HL-60 (cell line): ENCODE data around the gene EZH1.
A peak's percentile ranks its signal among the peaks of the same experiment; 100 is the strongest.

ENCODE experiments used
- DNase-seq, 2 experiments: peaks; one replicate each; pipeline ENCODE4 v3.0.0-alpha.2; 2010 to 2020; ENCODE audit warnings: low read depth in 1 of 2, low spot score in 1 of 2
- H3K27ac ChIP-seq: fragments of 250-450 bp; sonication (Bioruptor Pico); replicated peaks from 2 replicates; pipeline ENCODE4 v1.5.1; 2020; ENCODE audit warnings: mild to moderate bottlenecking, moderate library complexity
- H3K27me3 ChIP-seq: fragments of 250-450 bp; sonication (Bioruptor Pico); 2 replicates; pipeline ENCODE4 v1.5.1; 2021; ENCODE audit warnings: mild to moderate bottlenecking, moderate library complexity; ENCODE audit not compliant: insufficient read depth, poor library complexity, severe bottlenecking
- H3K4me3 ChIP-seq: replicated peaks from 2 replicates; pipeline ENCODE4 v1.5.1; 2011; ENCODE audit warnings: mild to moderate bottlenecking, control low read depth, low read length; ENCODE audit not compliant: insufficient read depth
- GABPA ChIP-seq: IDR thresholded peaks from 2 replicates; pipeline ENCODE4 v1.6.1; 2012; ENCODE audit warnings: low read depth
- POLR2AphosphoS5 ChIP-seq: IDR thresholded peaks from 2 replicates; pipeline ENCODE4 v1.6.1; 2012; ENCODE audit warnings: low read depth
- SPI1 ChIP-seq: IDR thresholded peaks from 2 replicates; pipeline ENCODE4 v1.6.1; 2012; ENCODE audit warnings: low read depth, mild to moderate bottlenecking, borderline replicate concordance
- TF ChIP-seq, protein P1 (sequence below): IDR thresholded peaks from 2 replicates; pipeline ENCODE4 v1.6.1; 2012; ENCODE audit warnings: low read depth; ENCODE audit not compliant: insufficient replicate concordance
- TF ChIP-seq, protein P2 (sequence below): IDR thresholded peaks from one replicate; pipeline ENCODE4 v1.5.1; 2011; ENCODE audit warnings: low read length, control low read depth, inconsistent platforms; ENCODE audit not compliant: insufficient read depth

The EZH1 gene

DNA sequence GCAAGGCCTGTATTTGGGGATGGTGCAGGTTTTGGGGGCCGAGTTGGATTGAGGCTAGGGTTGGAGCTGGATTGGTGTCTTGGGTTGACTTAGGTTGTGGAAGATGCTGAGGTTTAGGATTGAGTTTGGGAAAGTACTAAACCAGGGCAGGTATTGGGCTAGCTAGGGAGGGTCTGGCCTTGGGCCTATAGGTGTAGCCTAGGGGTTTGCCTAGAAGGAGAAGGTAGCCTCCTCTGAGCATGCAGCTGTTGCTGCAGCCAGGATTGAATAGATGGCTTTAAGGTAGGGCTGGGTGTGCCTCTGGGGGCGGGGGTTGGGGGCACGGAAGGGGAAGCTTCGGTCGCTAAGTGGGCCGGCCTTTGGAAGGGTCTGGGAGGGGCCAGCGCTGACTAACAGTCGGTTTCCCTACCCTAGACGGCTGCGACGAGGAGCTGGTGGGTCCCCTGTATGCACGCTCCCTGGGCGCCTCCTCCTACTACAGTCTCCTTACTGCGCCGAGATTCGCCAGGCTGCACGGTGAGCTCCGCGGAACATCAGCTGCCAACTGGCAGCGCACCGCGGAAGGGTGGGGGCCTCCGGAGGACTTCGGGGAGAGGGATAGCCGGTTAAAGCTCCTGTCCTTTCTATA lies 61.3 kb downstream of the EZH1 start:
- peaks cover 23% of the 10 kb centered on the region for H3K27me3 ChIP-seq
- H3K27ac ChIP-seq, result no peak overlapping the region
- DNase-seq, result no peak
- no peak overlapping the region for H3K4me3 ChIP-seq
- TF ChIP-seq, protein P1, sequence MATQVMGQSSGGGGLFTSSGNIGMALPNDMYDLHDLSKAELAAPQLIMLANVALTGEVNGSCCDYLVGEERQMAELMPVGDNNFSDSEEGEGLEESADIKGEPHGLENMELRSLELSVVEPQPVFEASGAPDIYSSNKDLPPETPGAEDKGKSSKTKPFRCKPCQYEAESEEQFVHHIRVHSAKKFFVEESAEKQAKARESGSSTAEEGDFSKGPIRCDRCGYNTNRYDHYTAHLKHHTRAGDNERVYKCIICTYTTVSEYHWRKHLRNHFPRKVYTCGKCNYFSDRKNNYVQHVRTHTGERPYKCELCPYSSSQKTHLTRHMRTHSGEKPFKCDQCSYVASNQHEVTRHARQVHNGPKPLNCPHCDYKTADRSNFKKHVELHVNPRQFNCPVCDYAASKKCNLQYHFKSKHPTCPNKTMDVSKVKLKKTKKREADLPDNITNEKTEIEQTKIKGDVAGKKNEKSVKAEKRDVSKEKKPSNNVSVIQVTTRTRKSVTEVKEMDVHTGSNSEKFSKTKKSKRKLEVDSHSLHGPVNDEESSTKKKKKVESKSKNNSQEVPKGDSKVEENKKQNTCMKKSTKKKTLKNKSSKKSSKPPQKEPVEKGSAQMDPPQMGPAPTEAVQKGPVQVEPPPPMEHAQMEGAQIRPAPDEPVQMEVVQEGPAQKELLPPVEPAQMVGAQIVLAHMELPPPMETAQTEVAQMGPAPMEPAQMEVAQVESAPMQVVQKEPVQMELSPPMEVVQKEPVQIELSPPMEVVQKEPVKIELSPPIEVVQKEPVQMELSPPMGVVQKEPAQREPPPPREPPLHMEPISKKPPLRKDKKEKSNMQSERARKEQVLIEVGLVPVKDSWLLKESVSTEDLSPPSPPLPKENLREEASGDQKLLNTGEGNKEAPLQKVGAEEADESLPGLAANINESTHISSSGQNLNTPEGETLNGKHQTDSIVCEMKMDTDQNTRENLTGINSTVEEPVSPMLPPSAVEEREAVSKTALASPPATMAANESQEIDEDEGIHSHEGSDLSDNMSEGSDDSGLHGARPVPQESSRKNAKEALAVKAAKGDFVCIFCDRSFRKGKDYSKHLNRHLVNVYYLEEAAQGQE, result no peak
- TF ChIP-seq, protein P2, sequence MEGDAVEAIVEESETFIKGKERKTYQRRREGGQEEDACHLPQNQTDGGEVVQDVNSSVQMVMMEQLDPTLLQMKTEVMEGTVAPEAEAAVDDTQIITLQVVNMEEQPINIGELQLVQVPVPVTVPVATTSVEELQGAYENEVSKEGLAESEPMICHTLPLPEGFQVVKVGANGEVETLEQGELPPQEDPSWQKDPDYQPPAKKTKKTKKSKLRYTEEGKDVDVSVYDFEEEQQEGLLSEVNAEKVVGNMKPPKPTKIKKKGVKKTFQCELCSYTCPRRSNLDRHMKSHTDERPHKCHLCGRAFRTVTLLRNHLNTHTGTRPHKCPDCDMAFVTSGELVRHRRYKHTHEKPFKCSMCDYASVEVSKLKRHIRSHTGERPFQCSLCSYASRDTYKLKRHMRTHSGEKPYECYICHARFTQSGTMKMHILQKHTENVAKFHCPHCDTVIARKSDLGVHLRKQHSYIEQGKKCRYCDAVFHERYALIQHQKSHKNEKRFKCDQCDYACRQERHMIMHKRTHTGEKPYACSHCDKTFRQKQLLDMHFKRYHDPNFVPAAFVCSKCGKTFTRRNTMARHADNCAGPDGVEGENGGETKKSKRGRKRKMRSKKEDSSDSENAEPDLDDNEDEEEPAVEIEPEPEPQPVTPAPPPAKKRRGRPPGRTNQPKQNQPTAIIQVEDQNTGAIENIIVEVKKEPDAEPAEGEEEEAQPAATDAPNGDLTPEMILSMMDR, result no peak
- TF ChIP-seq POLR2AphosphoS5 (no peak), GABPA (no peak), SPI1 (no peak)

DNA sequence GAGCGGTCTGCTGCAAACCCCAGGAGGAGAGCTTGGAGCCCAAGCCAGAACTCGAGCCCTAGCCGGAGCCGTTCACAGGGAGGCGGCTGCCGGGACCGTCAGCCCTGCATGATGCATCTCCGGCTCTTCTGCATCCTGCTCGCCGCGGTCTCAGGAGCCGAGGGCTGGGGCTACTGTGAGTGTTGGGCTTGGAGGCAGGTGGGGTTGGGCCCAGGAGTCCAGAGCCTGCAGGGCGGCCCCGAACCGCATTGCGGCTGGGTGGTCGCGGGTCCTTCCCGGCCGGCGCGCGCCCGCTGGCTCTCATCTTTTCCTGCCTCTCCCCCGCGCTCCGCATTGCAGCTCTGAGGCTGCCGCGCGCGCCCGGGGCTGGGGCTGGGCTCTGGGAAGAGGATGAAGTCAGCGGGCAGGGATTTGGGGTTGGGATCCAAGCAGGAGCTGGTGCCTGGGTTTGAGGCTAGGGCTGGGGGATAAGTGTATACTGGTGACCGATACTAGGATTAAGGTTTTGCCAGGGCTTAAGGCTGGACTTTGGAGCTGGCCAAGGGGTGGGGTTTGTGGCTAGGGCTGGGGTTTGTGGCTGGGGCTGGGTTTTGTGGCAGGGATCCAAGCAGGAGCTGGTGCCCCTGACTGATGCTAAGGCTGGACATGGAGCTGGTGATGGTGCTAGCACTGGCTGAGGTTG lies 62.0 kb downstream of the EZH1 start:
- peak in 1 of 2 experiments; percentile 25 for DNase-seq
- Histone ChIP-seq H3K27me3 (peaks cover 23% of the 10 kb centered on the region), H3K4me3 (peak overlapping the region; percentile 6; the same call in 1 of the 2 replicates), H3K27ac (no peak overlapping the region)
- TF ChIP-seq, protein P1, result no peak
- TF ChIP-seq POLR2AphosphoS5, result no peak
- TF ChIP-seq, protein P2, result no peak
- TF ChIP-seq SPI1, result no peak
- no peak for TF ChIP-seq GABPA

DNA sequence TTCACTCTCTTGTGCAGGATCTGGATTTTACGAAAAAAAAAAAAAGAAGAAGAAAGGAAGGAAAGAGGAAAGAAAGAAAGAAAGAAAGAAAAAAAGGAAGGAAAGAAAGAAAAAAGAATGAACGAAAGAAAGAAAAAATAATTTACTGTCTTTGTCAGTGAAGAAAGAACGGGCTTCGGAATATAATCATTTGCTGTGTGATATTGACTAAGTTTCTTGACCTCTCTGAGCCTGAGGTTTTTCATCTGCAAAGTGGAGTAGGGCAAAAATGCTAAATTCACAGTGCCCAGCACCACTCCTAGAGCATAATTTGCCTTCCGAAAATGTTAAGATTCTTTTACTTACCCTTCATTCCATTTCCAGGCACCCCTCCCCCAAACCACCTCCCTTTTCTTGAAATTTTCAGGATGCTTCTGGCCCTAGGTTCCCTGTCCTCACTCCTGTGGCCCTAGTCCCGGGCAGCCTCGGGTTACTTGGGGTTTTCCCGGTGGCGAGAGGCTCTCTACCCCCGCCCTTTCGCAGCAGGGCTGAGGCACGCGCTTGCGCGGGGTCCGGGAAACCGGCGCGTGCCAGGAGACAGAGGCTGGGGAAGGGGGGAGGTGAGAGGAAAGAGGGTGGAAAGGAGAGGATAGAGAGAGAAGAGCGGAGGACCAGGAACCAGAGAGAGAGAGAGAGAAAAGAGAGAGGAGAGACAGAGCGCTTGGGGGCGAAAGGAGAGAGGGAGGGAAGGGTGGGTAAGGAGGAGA lies 62.7 kb downstream of the EZH1 start, which contains the start of gene CNTNAP1:
CNTNAP1 (plus strand) TSS at position 556 of the 746 bp plus-strand sequence. CDS start 299 bp downstream, outside the sequence.
- no peak for DNase-seq
- Histone ChIP-seq H3K4me3 (peak within 1 kb of the TSS; percentile 6; the same call in 1 of the 2 replicates), H3K27ac (no peak within 1 kb of the TSS), H3K27me3 (peaks cover 23% of the 10 kb centered on the region)
- TF ChIP-seq, protein P1, result no peak
- no peak for TF ChIP-seq POLR2AphosphoS5
- TF ChIP-seq, protein P2, result no peak
- no peak for TF ChIP-seq GABPA
- TF ChIP-seq SPI1, result no peak
